Activated naive CD4-positive, alpha-beta T cell treated with anti-CD3 and anti-CD28 coated beads, Interleukin-2, amount 50 U/mL, for 24 hours (primary cell): ENCODE data around the gene GLRA3.
"Not testable (repeated sequence)": the region's sequence is repeated elsewhere in the genome, so short reads cannot be mapped to it uniquely, and the experiment has no call there.

Source experiments
- H3K27ac Mint-ChIP-seq: one replicate; pipeline ENCODE4 v1.8.0; 2021; ENCODE audit warnings: mild to moderate bottlenecking, mixed read lengths
- H3K27me3 Mint-ChIP-seq: one replicate; pipeline ENCODE4 v1.8.0; 2021; ENCODE audit warnings: mixed read lengths
- H3K36me3 Mint-ChIP-seq: one replicate; pipeline ENCODE4 v1.8.0; 2021; ENCODE audit warnings: mixed read lengths
- H3K4me1 Mint-ChIP-seq: one replicate; pipeline ENCODE4 v1.8.0; 2021; ENCODE audit warnings: mixed read lengths
- H3K4me3 Mint-ChIP-seq: one replicate; pipeline ENCODE4 v1.8.0; 2021; ENCODE audit warnings: mild to moderate bottlenecking, mixed read lengths
- H3K9me3 Mint-ChIP-seq: one replicate; pipeline ENCODE4 v1.8.0; 2021; ENCODE audit warnings: mixed read lengths

GLRA3 gene

DNA sequence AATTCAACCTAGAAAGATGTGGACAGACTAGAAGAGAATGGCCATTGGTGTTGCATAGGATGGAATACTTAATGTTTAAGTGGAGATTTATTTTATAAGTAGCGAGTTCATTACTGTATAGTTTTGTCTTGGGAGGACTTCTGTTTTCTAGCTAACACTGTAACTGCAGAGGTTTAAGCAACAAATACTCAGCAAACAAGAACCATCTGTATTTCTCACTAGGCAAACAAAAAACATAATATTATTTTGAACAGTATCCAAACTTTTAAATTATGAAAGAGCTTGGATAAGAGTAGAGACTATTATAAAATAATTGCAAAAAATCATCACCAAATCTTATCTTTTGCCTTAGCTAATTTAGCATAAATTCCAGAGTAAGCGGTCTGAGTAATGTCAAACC, 121.1 kb downstream of the GLRA3 start:
- Mint-ChIP-seq H3K27ac (no peak overlapping the region), H3K4me3 (no peak overlapping the region), H3K27me3 (peaks cover 1% of the 10 kb centered on the region), H3K4me1 (no peaks in the 10 kb centered on the region), H3K9me3 (no peaks in the 10 kb centered on the region), H3K36me3 (no peaks in the 10 kb centered on the region)

DNA sequence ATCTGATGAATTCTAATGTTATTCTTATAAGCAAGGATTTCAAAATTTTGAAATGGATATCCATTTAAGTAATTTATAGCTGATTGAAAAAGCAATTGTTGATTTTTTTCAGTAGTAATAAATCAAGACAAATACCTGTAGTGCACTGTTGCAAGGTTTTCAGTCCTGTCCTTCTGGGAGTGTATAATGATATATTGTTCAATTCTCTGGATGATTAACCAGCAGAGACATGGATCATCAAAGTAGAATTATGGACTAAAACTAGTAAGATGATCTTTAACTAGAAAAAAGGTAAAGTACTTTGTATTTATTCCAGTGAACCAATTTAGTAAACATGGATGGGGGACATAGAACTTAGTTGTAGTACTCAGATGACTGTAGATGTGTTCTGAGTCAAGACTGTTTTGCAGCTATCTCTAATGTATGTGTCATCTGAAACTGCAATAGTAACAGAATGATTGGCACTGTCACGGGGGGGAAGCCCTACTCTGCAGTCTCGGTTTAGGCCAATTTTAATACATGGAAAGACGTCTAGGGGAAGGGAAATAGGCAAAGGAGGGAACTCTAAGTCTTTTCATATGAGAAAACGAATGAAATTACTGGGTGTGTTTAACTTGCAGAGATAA, 121.9 kb downstream of the GLRA3 start:
- Mint-ChIP-seq H3K4me3 (no peak overlapping the region), H3K9me3 (no peaks in the 10 kb centered on the region), H3K27ac (no peak overlapping the region), H3K27me3 (peaks cover 1% of the 10 kb centered on the region), H3K36me3 (no peaks in the 10 kb centered on the region), H3K4me1 (no peaks in the 10 kb centered on the region)

- Mint-ChIP-seq H3K27me3 (no peaks in the 10 kb centered on the region), H3K9me3 (no peaks in the 10 kb centered on the region), H3K27ac (no peak overlapping the region), H3K4me3 (no peak overlapping the region), H3K4me1 (no peaks in the 10 kb centered on the region), H3K36me3 (no peaks in the 10 kb centered on the region)
Measured at GRCh38 chr4:174702979-174703478, 126.0 kb downstream of the GLRA3 start.

DNA sequence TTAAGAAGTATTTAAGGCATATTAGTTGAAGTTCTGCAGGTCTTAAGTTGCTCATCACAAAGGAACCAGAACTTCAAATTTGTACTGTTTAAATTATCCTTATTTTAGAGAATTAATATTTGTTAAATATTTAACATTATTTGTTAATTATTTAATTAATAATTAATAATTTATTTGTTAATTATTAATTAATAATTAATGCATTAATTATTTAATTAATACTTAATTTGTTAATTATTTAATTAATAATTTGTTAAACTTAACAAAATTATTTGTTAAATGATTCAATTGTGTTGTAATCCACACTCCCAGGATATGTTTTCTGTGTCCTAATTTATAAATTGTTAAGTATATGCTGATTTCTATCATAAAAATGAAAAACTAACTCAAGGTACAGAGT, 129.4 kb downstream of the GLRA3 start:
- Mint-ChIP-seq H3K9me3 (no peaks in the 10 kb centered on the region), H3K4me1 (no peaks in the 10 kb centered on the region), H3K4me3 (no peak overlapping the region), H3K36me3 (no peaks in the 10 kb centered on the region), H3K27me3 (no peaks in the 10 kb centered on the region), H3K27ac (no peak overlapping the region)

DNA sequence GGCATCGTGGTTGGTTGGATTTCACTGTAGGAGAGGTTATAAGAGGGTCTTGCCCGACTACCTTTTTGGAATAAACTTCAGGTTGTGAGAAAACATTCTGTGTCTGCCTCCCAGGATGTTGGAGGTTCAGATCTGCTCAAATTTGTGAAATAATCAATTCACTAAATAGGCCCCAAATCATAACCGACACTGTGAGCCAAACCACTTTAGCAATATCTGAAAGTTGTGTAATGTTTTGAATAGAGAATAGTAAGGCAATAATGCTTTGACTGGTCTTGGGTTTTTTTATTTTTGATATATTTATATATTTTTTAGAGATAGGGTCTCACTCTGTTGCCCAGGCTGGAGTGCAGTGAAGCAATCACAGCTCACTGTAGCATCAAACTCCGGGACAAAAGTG, 131.2 kb downstream of the GLRA3 start:
- Mint-ChIP-seq H3K27ac (no peak overlapping the region), H3K4me3 (no peak overlapping the region), H3K27me3 (no peaks in the 10 kb centered on the region), H3K9me3 (no peaks in the 10 kb centered on the region), H3K36me3 (no peaks in the 10 kb centered on the region), H3K4me1 (no peaks in the 10 kb centered on the region)

GRCh38 chr4:174697202-174697601, 131.8 kb downstream of the GLRA3 start:
- Mint-ChIP-seq H3K27ac (no peak overlapping the region), H3K27me3 (no peaks in the 10 kb centered on the region), H3K4me1 (no peaks in the 10 kb centered on the region), H3K4me3 (no peak overlapping the region), H3K9me3 (no peaks in the 10 kb centered on the region), H3K36me3 (no peaks in the 10 kb centered on the region)

DNA sequence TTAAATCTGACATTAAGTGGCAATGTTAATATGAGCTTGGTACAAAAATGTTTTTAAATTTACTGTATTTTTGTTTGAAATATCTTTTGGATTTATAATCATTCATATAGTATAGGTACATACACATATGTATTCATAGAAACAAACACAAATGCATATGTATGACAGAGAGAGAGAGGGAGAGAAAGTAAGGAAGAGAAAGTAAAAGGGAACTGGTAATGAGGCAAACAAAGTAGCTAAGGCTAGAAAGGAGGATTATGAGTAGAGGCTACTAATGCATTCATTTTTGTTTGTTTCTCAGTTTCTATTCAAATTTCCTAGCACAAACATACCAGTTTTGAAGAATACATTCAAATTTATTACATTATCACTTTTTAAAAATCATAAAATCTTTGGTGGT, 132.4 kb downstream of the GLRA3 start:
- H3K36me3 Mint-ChIP-seq = no peaks in the 10 kb centered on the region
- H3K4me3 Mint-ChIP-seq = no peak overlapping the region
- no peak overlapping the region for H3K27ac Mint-ChIP-seq
- H3K4me1 Mint-ChIP-seq = no peaks in the 10 kb centered on the region
- H3K9me3 Mint-ChIP-seq = no peaks in the 10 kb centered on the region
- H3K27me3 Mint-ChIP-seq = no peaks in the 10 kb centered on the region

GRCh38 chr4:174691876-174692275, 137.2 kb downstream of the GLRA3 start:
- not testable (repeated sequence) for H3K27me3 Mint-ChIP-seq, H3K27ac Mint-ChIP-seq, H3K9me3 Mint-ChIP-seq, H3K4me1 Mint-ChIP-seq, H3K36me3 Mint-ChIP-seq, H3K4me3 Mint-ChIP-seq

GRCh38 chr4:174690665-174691064, 138.4 kb downstream of the GLRA3 start:
- H3K27me3 Mint-ChIP-seq = no peaks in the 10 kb centered on the region
- no peaks in the 10 kb centered on the region for H3K36me3 Mint-ChIP-seq
- H3K4me3 Mint-ChIP-seq = no peak overlapping the region
- no peak overlapping the region for H3K27ac Mint-ChIP-seq
- no peaks in the 10 kb centered on the region for H3K4me1 Mint-ChIP-seq
- no peaks in the 10 kb centered on the region for H3K9me3 Mint-ChIP-seq

- Mint-ChIP-seq H3K4me3 (no peak overlapping the region), H3K9me3 (no peaks in the 10 kb centered on the region), H3K4me1 (no peaks in the 10 kb centered on the region), H3K27me3 (no peaks in the 10 kb centered on the region), H3K27ac (no peak overlapping the region), H3K36me3 (no peaks in the 10 kb centered on the region)
Measured at GRCh38 chr4:174689618-174690017, 139.4 kb downstream of the GLRA3 start.

DNA sequence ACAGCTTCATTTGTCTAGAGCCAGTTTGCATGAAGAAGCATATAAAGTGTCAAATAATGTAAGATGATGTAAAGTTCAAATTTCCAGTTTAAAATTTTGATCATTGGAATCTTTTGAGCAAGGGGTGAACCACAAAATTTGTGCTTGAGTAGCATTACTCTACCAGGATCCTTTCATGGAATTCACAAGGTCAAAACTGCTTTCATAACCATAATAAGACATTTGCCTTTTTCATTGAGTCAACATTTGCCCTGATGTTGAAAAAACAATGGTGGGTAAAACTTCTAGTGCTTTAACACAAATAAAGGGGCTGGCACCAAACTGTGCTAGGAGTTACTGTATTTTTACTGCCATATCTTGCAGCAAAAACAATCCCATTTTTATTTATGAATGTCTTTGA, 142.2 kb downstream of the GLRA3 start:
- H3K36me3 Mint-ChIP-seq = no peaks in the 10 kb centered on the region
- H3K4me3 Mint-ChIP-seq = no peak overlapping the region
- no peaks in the 10 kb centered on the region for H3K4me1 Mint-ChIP-seq
- no peak overlapping the region for H3K27ac Mint-ChIP-seq
- H3K9me3 Mint-ChIP-seq = no peaks in the 10 kb centered on the region
- no peaks in the 10 kb centered on the region for H3K27me3 Mint-ChIP-seq

GRCh38 chr4:174681723-174682300, 147.2 kb downstream of the GLRA3 start:
- H3K4me3 Mint-ChIP-seq = no peak overlapping the region
- no peaks in the 10 kb centered on the region for H3K36me3 Mint-ChIP-seq
- H3K9me3 Mint-ChIP-seq = peaks cover 7% of the 10 kb centered on the region
- H3K27me3 Mint-ChIP-seq = no peaks in the 10 kb centered on the region
- H3K4me1 Mint-ChIP-seq = no peaks in the 10 kb centered on the region
- H3K27ac Mint-ChIP-seq = no peak overlapping the region

DNA sequence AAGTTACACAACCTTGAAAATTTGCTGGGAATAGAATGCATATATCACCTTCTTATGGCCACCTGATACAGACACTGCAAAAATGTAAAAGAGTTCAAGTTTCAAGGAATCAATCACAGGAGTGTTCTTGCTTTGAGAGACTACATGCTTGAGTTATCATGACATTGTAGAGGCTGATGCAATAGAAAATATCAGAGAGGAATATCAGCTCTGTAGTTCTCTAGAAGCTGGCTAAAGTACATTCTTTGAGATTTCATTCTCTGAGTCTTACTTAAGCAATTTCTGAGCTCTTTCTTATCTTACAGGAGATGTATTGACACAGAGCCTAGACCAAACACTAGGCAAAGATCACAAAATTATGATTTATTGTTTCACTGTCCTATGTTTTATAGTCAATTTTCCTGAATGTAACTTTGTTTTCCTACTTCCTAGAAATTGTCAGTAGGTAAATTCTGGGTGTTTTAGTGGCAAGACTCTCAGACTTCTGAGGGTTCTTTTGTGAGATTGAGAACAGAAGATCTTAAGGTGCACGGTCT, 154.7 kb downstream of the GLRA3 start:
- H3K9me3 Mint-ChIP-seq = peaks cover 4% of the 10 kb centered on the region
- H3K4me1 Mint-ChIP-seq = no peaks in the 10 kb centered on the region
- H3K27me3 Mint-ChIP-seq = no peaks in the 10 kb centered on the region
- H3K36me3 Mint-ChIP-seq = no peaks in the 10 kb centered on the region
- H3K27ac Mint-ChIP-seq = no peak overlapping the region
- H3K4me3 Mint-ChIP-seq = no peak overlapping the region

DNA sequence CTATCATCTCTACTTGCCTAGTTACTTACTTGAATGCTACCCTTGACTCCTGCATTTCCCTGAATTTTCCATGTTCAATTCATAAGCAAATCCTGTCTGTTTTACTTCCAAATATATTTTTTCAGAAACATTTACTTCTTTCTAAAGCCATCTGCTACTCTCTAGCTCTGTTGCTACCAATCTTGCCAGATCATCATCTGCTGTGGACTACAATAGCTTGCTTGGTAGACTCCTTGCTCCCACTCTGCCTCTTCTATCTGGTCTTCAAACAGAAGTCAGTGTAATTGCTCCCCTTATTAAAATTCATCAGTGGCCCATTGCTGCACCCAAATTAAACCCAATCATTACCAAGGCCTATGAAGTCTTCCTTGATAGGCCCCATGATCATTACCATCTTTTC, 155.2 kb downstream of the GLRA3 start:
- Mint-ChIP-seq H3K27ac (no peak overlapping the region), H3K4me1 (no peaks in the 10 kb centered on the region), H3K36me3 (no peaks in the 10 kb centered on the region), H3K4me3 (no peak overlapping the region), H3K9me3 (no peaks in the 10 kb centered on the region), H3K27me3 (no peaks in the 10 kb centered on the region)

DNA sequence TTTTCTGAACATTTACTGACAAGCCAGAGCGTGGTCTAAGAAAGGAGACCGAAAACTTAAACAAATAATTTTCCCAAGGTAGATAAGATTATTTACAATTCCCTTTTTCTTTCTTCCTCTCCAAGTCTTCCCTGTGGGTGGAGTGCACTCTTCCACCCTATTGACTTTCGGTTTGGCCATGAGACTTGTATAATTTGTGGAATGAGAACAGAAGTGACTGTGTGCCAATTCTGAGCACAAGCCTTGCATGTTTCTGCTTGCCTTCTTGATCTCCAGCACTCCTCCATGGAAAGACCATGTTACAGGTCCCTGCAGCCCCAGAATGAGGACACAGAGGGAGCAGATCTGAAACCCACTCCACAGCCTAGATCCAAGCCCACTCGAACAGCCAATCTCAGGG, 156.8 kb downstream of the GLRA3 start:
- Mint-ChIP-seq H3K4me3 (no peak overlapping the region), H3K27ac (no peak overlapping the region), H3K9me3 (no peaks in the 10 kb centered on the region), H3K36me3 (no peaks in the 10 kb centered on the region), H3K27me3 (no peaks in the 10 kb centered on the region), H3K4me1 (no peaks in the 10 kb centered on the region)

GRCh38 chr4:174669270-174669669, 159.8 kb downstream of the GLRA3 start:
- peaks cover 5% of the 10 kb centered on the region for H3K9me3 Mint-ChIP-seq
- no peak overlapping the region for H3K4me3 Mint-ChIP-seq
- no peak overlapping the region for H3K27ac Mint-ChIP-seq
- no peaks in the 10 kb centered on the region for H3K27me3 Mint-ChIP-seq
- no peaks in the 10 kb centered on the region for H3K4me1 Mint-ChIP-seq
- no peaks in the 10 kb centered on the region for H3K36me3 Mint-ChIP-seq

- H3K9me3 Mint-ChIP-seq = peaks cover 5% of the 10 kb centered on the region
- H3K27me3 Mint-ChIP-seq = no peaks in the 10 kb centered on the region
- H3K36me3 Mint-ChIP-seq = no peaks in the 10 kb centered on the region
- H3K27ac Mint-ChIP-seq = no peak overlapping the region
- H3K4me3 Mint-ChIP-seq = no peak overlapping the region
- no peaks in the 10 kb centered on the region for H3K4me1 Mint-ChIP-seq
Measured at GRCh38 chr4:174665799-174666198, 163.2 kb downstream of the GLRA3 start.
